ENCODE results near the gene ELMOD2.

DNA sequence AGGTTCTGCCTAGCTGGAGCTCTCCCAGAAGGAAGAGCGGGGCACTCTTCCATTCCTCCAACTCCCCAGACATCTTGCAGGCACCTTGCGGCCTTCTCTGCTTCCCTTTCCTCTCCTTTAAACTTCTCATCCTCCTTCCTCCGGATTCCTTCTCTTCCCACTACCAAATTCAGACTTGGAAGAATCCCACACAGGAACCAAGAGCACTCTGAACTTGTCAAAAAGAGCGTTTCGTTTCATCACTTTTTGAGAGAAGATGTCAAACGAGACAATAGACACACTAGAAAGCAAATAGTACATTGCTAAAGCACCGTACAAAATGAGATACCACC is 45.3 kb downstream of the ELMOD2 start:
- TF ChIP-seq, protein P1, sequence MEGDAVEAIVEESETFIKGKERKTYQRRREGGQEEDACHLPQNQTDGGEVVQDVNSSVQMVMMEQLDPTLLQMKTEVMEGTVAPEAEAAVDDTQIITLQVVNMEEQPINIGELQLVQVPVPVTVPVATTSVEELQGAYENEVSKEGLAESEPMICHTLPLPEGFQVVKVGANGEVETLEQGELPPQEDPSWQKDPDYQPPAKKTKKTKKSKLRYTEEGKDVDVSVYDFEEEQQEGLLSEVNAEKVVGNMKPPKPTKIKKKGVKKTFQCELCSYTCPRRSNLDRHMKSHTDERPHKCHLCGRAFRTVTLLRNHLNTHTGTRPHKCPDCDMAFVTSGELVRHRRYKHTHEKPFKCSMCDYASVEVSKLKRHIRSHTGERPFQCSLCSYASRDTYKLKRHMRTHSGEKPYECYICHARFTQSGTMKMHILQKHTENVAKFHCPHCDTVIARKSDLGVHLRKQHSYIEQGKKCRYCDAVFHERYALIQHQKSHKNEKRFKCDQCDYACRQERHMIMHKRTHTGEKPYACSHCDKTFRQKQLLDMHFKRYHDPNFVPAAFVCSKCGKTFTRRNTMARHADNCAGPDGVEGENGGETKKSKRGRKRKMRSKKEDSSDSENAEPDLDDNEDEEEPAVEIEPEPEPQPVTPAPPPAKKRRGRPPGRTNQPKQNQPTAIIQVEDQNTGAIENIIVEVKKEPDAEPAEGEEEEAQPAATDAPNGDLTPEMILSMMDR (conservative IDR thresholded peaks at IDR 0.05 in 1 of 2, IDR thresholded peaks at IDR 0.05 in 1 of 2; ENCODE audit: extremely low read depth in 1 of 2, insufficient read depth in 1 of 2, low read depth in 1 of 2, low read length in 2 of 2): no peak
- peak; percentile 78 for TF ChIP-seq EZH2 (IDR thresholded peaks at IDR 0.05; ENCODE audit: borderline replicate concordance, low read length)

Data from mammary epithelial cell (primary cell).